ENCODE results near the gene PRKCQ.
A peak's percentile ranks its signal among the peaks of the same experiment; 100 is the strongest.
"Not testable (repeated sequence)": the region's sequence is repeated elsewhere in the genome, so short reads cannot be mapped to it uniquely, and the experiment has no call there.

PRKCQ gene

GRCh38 chr10:6402349-6402709 is 177.7 kb downstream of the PRKCQ start:
- no peak for DNase-seq

GRCh38 chr10:6401558-6402348 is 178.3 kb downstream of the PRKCQ start:
- peak; percentile 63 for DNase-seq

DNA sequence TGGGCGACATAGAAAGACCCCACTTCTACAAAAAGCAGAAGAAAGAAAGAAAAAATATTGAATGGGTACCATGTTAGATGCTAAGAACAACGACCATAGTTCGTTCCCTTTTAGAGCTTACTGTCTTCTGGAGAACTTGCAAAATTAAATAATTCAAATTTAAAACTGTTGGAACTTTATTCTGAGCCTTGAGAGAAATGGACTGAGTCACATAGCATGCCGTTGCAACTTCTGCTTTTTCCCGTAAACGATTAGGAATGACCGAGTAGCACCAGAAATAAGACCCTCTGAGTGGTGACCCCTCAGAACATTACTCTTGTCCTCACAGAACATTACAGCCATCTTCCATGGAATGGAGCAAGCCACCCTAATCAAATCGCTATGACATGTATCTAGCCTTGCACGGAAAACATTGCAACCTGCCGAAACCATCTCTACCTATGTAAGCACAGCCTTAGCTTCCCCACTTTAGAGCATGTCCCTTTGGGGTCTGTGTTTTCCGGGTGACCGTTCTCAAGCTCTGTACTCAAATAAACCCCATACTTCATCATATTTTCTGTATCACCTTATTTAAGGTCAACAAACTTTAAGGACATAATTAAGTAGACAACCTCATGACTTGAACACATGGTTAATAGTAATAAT is 179.1 kb downstream of the PRKCQ start:
- DNase-seq, result no peak

GRCh38 chr10:6400331-6400730 is 179.7 kb downstream of the PRKCQ start:
- DNase-seq, result no peak

DNA sequence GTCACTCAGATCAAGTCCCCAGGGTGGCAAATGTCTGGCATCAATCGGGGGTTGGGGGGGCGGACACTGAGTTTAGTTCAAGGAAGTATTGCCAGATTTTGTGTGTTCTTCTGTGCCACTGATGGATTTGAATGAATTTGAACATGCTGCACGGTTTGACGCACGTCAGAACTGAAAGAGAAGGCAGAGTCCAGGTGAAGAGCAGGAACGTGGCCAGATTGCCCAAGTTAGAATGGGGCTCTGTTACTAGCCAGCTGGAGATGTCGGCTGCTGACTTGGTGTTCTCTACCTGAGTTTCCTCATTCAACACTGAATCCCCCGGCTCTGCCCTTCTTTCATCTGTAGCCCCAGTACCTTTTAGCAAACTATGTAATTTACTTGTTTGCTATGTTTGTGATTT is 180.2 kb downstream of the PRKCQ start:
- no peak for DNase-seq

- no peak for DNase-seq
Measured at GRCh38 chr10:6399231-6399741, 180.8 kb downstream of the PRKCQ start.

- DNase-seq, result no peak
Measured at GRCh38 chr10:6398399-6398798, 181.7 kb downstream of the PRKCQ start.

- DNase-seq, result no peak
Measured at GRCh38 chr10:6396652-6397051, 183.4 kb downstream of the PRKCQ start.

DNA sequence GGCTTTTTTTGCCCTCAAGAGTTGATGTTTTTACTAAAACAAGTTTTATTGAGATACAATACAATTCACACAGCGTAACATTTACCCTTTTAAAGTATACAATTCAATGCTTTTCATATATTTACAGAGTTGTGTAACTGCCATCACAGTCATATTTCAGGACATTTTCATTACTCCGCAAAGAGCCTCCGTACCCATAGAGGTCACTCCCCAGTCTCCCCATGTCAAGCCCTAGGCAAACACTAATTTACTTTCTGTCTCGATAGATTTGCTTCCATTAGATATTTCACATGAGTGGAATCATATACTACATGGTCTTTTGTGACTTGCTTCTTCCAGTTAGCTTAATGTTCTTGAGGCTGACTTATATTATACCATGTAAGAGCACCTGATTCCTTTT is 183.8 kb downstream of the PRKCQ start:
- no peak for DNase-seq

- no peak for DNase-seq
Measured at GRCh38 chr10:6395606-6396005, 184.5 kb downstream of the PRKCQ start.

DNA sequence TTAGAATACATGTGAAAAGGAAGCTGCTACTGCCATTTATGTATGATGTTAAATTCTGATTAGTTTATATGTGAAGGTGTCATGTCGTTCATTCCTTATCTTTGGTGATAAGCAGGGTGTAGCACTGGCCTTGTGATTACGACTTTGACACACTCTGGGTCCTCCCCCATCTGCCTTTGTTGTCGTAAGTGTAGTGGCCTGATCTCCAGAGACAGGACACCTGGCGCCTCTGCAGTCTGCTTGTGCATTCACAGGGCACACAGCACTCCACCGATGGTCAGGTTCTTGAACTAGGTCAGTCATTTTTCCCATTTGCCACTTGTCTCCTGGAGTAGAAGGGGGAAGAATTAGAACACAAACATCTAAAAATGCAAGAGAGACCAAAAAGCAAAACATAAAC is 186.0 kb downstream of the PRKCQ start:
- DNase-seq, result no peak

- no peak for DNase-seq
Measured at GRCh38 chr10:6393168-6393567, 186.9 kb downstream of the PRKCQ start.

DNA sequence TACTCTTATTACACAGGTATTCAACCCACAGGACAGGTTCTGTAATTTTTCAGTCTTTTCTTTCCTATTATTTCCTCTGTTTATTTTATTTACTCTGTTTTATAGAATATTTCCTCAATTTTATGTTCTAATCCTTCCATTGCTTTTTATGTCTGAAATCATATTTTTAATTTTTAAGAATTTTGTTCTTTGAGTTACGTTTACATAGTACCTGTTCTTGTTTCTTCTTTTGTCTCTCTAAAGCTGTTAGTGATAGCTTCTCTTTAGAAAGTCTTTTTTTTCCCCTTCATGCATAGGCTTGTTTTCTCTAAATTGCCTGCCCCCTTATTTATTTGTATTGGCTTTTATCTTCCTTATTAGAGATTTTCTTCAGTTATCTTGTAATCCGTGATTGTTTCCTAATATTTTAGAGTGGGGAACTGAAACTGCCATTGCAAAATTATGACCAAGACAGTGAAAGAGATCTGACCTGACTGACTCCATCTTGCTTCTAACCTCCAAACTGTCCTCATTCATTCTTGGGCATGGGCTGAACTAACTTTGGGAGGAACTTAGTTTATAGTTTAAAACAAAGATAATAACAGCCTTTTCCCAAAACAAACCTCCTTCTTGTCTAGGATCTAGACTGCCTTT is 189.7 kb downstream of the PRKCQ start:
- no peak for DNase-seq

GRCh38 chr10:6388261-6388893 is 191.7 kb downstream of the PRKCQ start:
- no peak for DNase-seq

GRCh38 chr10:6386960-6387359 is 193.1 kb downstream of the PRKCQ start:
- DNase-seq, result no peak

- no peak for DNase-seq
Measured at GRCh38 chr10:6386346-6386745, 193.7 kb downstream of the PRKCQ start.

DNA sequence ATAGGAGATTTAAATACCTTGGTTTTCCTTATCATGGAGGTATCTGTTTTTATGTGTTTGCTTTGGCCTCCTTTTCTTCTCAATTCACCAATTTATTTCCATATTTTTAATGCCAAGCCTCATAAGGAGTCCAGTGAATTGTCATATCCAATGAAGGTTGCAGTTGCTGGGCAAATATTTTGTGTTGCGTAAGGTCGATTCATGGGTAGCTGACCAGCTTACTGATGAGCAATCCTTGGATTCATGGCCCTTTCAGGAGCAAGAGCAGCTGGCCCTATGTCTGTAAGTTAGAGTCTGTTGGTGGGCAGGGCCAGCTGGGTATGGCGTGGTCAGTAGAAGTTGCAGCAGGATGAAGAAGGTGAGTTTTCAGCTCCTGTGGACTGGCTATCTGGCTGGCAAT is 194.4 kb downstream of the PRKCQ start:
- DNase-seq, result no peak

DNA sequence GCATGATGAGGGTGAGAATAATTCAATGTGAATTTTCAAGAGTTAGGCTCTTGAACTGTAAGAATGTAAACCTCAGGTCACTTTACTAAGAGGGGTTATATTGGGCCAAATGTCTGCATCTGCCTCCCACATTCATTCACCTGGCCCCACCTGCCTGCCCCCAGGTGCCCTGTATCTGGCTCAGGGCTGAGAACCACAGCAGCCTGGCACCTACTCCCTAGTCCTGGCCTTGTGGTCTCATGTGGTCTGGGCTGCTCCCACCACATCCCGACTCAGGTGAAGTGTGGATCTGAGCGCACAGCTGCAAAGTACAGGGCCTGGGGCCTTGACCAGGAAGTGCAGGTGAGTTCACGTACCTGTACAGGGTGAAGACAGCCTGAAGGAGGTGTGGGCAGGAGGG is 195.2 kb downstream of the PRKCQ start:
- no peak for DNase-seq

- no peak for DNase-seq
Measured at GRCh38 chr10:6384031-6384430, 196.0 kb downstream of the PRKCQ start.

GRCh38 chr10:6383096-6383812 is 196.8 kb downstream of the PRKCQ start:
- DNase-seq, result no peak

DNA sequence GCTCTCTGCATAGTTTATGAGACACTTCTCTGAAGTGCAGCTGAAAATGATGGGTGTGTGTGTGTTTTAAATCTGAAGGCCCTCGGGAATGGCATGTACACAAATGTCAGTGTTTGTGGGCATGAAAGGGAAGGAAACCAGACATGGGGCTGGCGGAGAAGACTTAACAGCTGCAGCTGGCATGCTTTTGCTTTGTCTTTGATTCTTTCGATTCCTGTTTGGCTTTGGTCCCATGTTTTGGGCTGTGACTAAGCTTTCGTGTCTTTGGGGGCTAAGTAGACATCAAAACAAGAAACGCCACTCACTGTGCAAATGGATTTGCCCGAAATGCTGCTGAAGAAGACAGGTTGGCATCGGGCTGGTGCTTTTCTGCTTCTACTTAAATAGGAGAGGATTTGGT is 198.0 kb downstream of the PRKCQ start:
- peak in 1 of 2 experiments; percentile 46 for DNase-seq

DNA sequence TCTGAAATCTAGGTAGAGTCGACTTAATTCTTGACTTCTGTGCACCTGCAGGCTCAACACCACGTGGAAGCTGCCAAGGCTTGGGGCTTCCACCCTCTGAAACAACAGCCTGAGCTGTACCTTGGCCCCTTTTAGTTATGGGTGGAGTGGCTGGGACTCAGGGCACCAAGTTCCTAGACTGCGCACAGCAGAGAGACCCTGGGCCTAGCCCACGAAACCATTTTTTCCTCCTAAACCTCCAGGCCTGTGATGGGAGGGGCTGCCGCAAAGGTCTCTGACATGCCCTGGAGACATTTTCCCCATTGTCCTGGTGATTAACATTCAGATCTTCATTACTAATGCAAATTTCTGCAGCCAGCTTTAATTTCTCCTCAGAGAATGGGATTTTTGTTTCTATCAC is 199.6 kb downstream of the PRKCQ start:
- not testable (repeated sequence) for DNase-seq
